ENCODE data around the gene BCL2L1.
"Not testable (repeated sequence)": the region's sequence is repeated elsewhere in the genome, so short reads cannot be mapped to it uniquely, and the experiment has no call there.

The BCL2L1 gene

GRCh38 chr20:31630187-31630790 is 92.4 kb downstream of the BCL2L1 start:
- H3K4me3 ChIP-seq (ENCODE audit: low read depth, low read length), result no peak overlapping the region
- DNase-seq (ENCODE audit: low read depth), result no peak

GRCh38 chr20:31628057-31628456 is 94.6 kb downstream of the BCL2L1 start:
- DNase-seq (ENCODE audit: low read depth); H3K4me3 ChIP-seq (ENCODE audit: low read depth, low read length): not testable (repeated sequence)

- not testable (repeated sequence) for H3K4me3 ChIP-seq (ENCODE audit: low read depth, low read length); DNase-seq (ENCODE audit: low read depth)
These were observed 96.1 kb downstream of the BCL2L1 start for GRCh38 chr20:31626534-31626933.

GRCh38 chr20:31623123-31623505 is 99.6 kb downstream of the BCL2L1 start:
- not testable (repeated sequence) for DNase-seq (ENCODE audit: low read depth); H3K4me3 ChIP-seq (ENCODE audit: low read depth, low read length)

GRCh38 chr20:31620246-31620645 is 102.4 kb downstream of the BCL2L1 start:
- no peak for DNase-seq (ENCODE audit: low read depth)
- no peak overlapping the region for H3K4me3 ChIP-seq (ENCODE audit: low read depth, low read length)

- DNase-seq (ENCODE audit: low read depth), result no peak
- H3K4me3 ChIP-seq (ENCODE audit: low read depth, low read length), result no peak overlapping the region
These were observed 105.1 kb downstream of the BCL2L1 start for GRCh38 chr20:31617432-31618104.

- no peak overlapping the region for H3K4me3 ChIP-seq (ENCODE audit: low read depth, low read length)
- no peak for DNase-seq (ENCODE audit: low read depth)
These were observed 107.3 kb downstream of the BCL2L1 start for GRCh38 chr20:31615416-31615815.
